Bronchial epithelial cell (primary cell): ENCODE results near the gene ADD3. TPM values are rescaled to one million over a fixed set of nuclear protein-coding genes. Genes with fewer than 3 reads are reported as not detected.

Experiments
- DNase-seq: peaks from one replicate; pipeline ENCODE4 v3.0.0-alpha.2; 2010; ENCODE audit warnings: low read depth
- FAIRE-seq: peaks from 2 replicates; lab custom pipeline; 2011; peaks lifted over from hg19 to GRCh38; lab: Jason Lieb, UNC
- H3K27me3 ChIP-seq: 2 replicates; pipeline ENCODE4 v1.5.1; 2011; ENCODE audit warnings: low read length; ENCODE audit not compliant: control insufficient read depth, insufficient read depth
- H3K36me3 ChIP-seq: 2 replicates; pipeline ENCODE4 v1.5.1; 2011; ENCODE audit warnings: low read length; ENCODE audit not compliant: control insufficient read depth, insufficient read depth
- H3K4me3 ChIP-seq: 2 replicates; pipeline ENCODE4 v1.5.1; 2011; ENCODE audit warnings: mild to moderate bottlenecking, low read depth, low read length, control low read depth
- total RNA-seq: library from RNA; depleted of rRNA; stranded (reverse); fragments of >200 nt; gene quantifications from 2 replicates; pipeline ENCODE4 v1.2.1, GENCODE V29; 2014
- TF ChIP-seq, protein P1 (sequence below): IDR thresholded peaks from 2 replicates; pipeline ENCODE4 v1.5.1; 2011; ENCODE audit warnings: mild to moderate bottlenecking, moderate library complexity, low read length, control low read depth, inconsistent platforms; ENCODE audit not compliant: insufficient read depth, severe bottlenecking

ADD3 gene
- total RNA-seq, 1 donor from 2014 or later: 39.5 TPM

DNA sequence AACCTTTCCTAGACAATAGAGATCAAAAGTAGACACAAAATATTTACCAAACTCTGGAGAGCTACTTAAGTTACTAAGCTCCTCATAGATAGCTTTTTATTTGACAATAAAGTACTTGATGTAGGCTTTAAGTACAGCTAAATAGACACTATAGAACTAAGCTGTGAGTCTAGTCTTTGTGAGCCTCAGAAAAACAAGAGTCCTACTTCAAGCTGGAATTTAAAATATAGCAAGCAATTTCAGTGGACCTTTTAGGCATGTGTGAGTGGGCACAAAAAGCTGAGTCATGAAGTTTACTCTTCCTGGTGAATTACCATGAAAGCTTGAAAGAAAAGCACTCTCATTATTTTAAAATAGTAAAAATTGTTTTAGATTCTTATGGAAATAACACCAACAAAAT is 76.1 kb downstream of the ADD3 start:
- TF ChIP-seq, protein P1, sequence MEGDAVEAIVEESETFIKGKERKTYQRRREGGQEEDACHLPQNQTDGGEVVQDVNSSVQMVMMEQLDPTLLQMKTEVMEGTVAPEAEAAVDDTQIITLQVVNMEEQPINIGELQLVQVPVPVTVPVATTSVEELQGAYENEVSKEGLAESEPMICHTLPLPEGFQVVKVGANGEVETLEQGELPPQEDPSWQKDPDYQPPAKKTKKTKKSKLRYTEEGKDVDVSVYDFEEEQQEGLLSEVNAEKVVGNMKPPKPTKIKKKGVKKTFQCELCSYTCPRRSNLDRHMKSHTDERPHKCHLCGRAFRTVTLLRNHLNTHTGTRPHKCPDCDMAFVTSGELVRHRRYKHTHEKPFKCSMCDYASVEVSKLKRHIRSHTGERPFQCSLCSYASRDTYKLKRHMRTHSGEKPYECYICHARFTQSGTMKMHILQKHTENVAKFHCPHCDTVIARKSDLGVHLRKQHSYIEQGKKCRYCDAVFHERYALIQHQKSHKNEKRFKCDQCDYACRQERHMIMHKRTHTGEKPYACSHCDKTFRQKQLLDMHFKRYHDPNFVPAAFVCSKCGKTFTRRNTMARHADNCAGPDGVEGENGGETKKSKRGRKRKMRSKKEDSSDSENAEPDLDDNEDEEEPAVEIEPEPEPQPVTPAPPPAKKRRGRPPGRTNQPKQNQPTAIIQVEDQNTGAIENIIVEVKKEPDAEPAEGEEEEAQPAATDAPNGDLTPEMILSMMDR: no peak
- Histone ChIP-seq H3K4me3 (no peak overlapping the region), H3K27me3 (no peaks in the 10 kb centered on the region), H3K36me3 (no peaks in the 10 kb centered on the region)
- DNase-seq (peak; percentile 57), FAIRE-seq (no peak)

DNA sequence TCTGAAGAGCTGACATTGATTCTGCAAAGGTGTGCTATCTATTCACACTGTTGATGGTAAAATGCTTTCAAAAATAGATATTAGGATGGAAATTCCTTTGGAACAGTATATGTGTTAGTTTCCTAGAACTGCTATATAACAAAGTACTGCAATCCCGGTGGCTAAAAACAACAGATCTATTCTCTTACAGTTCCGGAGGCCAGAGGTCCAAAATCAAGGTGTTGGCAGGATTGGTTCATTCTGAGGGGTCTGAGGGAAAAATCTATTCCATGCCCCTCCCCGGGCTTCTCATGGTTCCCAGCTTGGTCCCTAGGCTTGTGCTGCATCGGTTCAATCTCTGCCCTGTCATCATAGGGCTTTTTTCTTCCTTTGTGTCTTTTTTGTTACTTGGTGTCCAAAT is 79.9 kb downstream of the ADD3 start:
- Histone ChIP-seq H3K4me3 (no peak overlapping the region), H3K27me3 (no peaks in the 10 kb centered on the region), H3K36me3 (no peaks in the 10 kb centered on the region)
- TF ChIP-seq, protein P1: no peak
- FAIRE-seq: no peak
- no peak for DNase-seq

DNA sequence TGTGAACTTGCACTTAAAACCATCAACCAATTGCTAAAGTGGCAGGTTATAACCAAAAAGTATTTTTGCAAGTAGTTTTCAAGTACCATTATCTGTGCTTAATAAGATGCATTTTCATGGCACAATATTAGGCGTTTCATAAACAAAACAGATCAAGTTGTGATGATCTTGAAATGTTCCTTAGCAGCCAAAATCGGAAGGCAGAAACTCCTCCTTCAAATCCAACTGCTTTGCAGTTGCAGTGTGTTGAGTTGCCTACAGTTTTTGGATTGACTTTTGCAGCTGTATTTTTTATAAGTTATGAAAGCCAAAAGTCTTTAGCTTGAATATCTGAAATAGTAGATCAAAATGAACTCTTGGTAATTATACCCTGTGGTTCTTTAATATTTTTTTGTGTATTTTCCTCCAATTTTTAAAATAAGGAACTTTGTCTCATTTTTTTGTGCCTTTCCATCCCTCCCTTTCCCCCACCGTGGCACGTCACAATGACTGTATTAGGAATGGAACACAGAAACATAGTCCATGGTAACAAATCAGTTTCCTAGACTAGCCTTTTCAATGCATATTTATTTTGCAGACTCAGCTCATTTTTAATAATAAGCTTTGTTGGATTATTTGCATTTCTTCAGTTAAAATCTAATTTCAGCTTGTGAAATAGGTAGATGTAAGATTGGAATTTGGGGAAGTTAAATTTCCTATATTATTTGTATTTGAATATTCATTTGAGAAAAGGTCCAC is 80.8 kb downstream of the ADD3 start:
- Histone ChIP-seq H3K27me3 (no peaks in the 10 kb centered on the region), H3K36me3 (no peaks in the 10 kb centered on the region), H3K4me3 (no peak overlapping the region)
- FAIRE-seq (no peak), DNase-seq (no peak)
- TF ChIP-seq, protein P1: no peak

DNA sequence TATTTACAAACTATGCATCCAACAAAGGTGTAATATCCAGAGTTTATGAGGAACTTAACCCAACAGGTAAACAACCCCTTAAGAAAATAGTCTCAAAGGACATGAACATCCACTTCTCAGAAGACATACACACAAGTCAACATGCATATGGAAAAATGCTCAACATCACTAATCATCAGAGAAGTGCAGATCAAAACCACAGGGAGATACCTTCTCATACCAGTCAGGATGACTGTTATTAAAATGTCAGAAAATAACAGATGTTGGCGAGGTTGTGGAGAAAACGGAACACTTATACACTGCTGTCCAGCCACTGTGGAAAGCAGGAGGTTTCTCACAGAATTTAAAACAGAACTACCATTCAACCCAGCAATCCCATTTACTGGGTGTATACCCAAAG is 84.0 kb downstream of the ADD3 start:
- FAIRE-seq (no peak), DNase-seq (no peak)
- TF ChIP-seq, protein P1: no peak
- Histone ChIP-seq H3K4me3 (no peak overlapping the region), H3K27me3 (no peaks in the 10 kb centered on the region), H3K36me3 (no peaks in the 10 kb centered on the region)

DNA sequence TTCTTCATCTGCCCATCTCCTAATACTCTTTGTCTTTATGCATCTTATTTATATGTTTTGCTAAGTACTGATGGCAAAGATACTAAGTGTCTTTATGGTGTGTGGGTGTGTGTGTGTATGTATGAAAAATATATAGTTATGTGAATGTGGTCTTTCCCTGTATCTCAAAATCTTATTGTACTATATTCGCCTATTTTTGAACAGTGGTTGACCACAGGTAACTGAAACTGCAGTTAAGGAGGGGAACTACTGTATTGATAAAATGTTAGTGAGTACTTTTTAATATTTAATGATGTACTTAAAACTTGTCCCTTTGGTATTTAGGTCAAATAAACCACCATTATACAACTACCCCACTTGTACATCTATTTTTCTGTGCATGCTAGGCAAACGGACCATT is 85.9 kb downstream of the ADD3 start:
- TF ChIP-seq, protein P1: no peak
- no peak overlapping the region for H3K4me3 ChIP-seq
- no peaks in the 10 kb centered on the region for H3K27me3 ChIP-seq
- DNase-seq: no peak
- H3K36me3 ChIP-seq: no peaks in the 10 kb centered on the region
- FAIRE-seq: no peak

DNA sequence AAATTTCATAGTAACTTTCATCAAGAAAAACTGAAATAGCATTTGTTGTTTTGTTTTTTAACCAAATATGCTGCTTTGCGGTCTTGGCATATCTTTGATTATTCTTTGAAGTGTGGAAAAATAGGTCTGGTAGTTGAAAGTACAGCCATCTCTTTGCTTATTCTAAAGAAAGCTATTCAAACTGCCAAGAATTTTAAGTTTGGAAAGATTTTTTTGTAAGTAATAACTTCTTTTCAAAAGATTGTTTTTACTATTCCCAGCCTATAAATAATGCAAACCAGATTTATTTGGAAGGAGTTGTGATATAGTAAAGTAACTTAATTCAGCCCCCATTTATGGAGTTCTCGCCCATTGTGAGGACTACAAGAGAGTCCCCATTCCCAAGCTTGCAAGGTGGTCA is 87.0 kb downstream of the ADD3 start:
- TF ChIP-seq, protein P1: no peak
- Histone ChIP-seq H3K4me3 (no peak overlapping the region), H3K27me3 (no peaks in the 10 kb centered on the region), H3K36me3 (no peaks in the 10 kb centered on the region)
- FAIRE-seq (no peak), DNase-seq (no peak)
